HG03196 (cell line): ENCODE data around the gene CACNA1I.

ENCODE experiments used
- ATAC-seq: cut with Tn5 transposase; IDR thresholded peaks from one replicate; pipeline ENCODE4 v1.9.1; 2021; ENCODE audit not compliant: unreplicated experiment

CACNA1I gene

GRCh38 chr22:39714321-39714720 is 143.8 kb downstream of the CACNA1I start:
- ATAC-seq = no peak

- ATAC-seq = no peak
These were observed 145.4 kb downstream of the CACNA1I start for GRCh38 chr22:39715778-39716495.

- no peak for ATAC-seq
These were observed 146.0 kb downstream of the CACNA1I start for GRCh38 chr22:39716534-39716933.

GRCh38 chr22:39717099-39717498 is 146.5 kb downstream of the CACNA1I start:
- no peak for ATAC-seq

- ATAC-seq = no peak
These were observed 147.7 kb downstream of the CACNA1I start for GRCh38 chr22:39718206-39718605.

GRCh38 chr22:39718921-39719475 is 148.4 kb downstream of the CACNA1I start:
- no peak for ATAC-seq

- no peak for ATAC-seq
These were observed 149.3 kb downstream of the CACNA1I start for GRCh38 chr22:39719559-39720450.

- no peak for ATAC-seq
These were observed 150.9 kb downstream of the CACNA1I start for GRCh38 chr22:39721206-39722031.

- ATAC-seq = no peak
These were observed 151.4 kb downstream of the CACNA1I start for GRCh38 chr22:39722032-39722325.

GRCh38 chr22:39722501-39722900 is 151.9 kb downstream of the CACNA1I start:
- no peak for ATAC-seq

- no peak for ATAC-seq
These were observed 152.9 kb downstream of the CACNA1I start for GRCh38 chr22:39723463-39723862.

- no peak for ATAC-seq
These were observed 153.4 kb downstream of the CACNA1I start for GRCh38 chr22:39723899-39724351.

GRCh38 chr22:39724390-39724789 is 153.8 kb downstream of the CACNA1I start:
- no peak for ATAC-seq

- no peak for ATAC-seq
These were observed 154.3 kb downstream of the CACNA1I start for GRCh38 chr22:39724857-39725256.

GRCh38 chr22:39725351-39726035 is 154.9 kb downstream of the CACNA1I start:
- no peak for ATAC-seq

- ATAC-seq = no peak
These were observed 157.0 kb downstream of the CACNA1I start for GRCh38 chr22:39727541-39727940.

- no peak for ATAC-seq
These were observed 157.8 kb downstream of the CACNA1I start for GRCh38 chr22:39728236-39728860.

GRCh38 chr22:39729141-39729934 is 158.8 kb downstream of the CACNA1I start:
- no peak for ATAC-seq

- no peak for ATAC-seq
These were observed 160.9 kb downstream of the CACNA1I start for GRCh38 chr22:39731481-39731880.
